Mesenteric fat pad (tissue), 1 donor: ENCODE results near the gene PPAN. TPM values are rescaled to one million over a fixed set of nuclear protein-coding genes. Genes with fewer than 3 reads are reported as not detected.

Source experiments
- DNase-seq: peaks from one replicate; pipeline ENCODE4 v3.0.0-alpha.2; 2020; ENCODE audit warnings: low spot score
- long read RNA-seq: library from polyadenylated mRNA; unstranded; transcript quantifications from one replicate; pipeline ENCODE4 v2.0.0, GENCODE V29; 2020
- total RNA-seq: library from RNA; stranded (reverse); fragmentation: NEBNext Ultra II Directional; extraction: Animal tissue kit (Norgen Biotek cat#: 25700); gene quantifications from one replicate; pipeline ENCODE4 v1.2.1, GENCODE V29; 2021
- donor health status: DM: yes; HTN: yes; CAD: no.

Gene PPAN, protein sequence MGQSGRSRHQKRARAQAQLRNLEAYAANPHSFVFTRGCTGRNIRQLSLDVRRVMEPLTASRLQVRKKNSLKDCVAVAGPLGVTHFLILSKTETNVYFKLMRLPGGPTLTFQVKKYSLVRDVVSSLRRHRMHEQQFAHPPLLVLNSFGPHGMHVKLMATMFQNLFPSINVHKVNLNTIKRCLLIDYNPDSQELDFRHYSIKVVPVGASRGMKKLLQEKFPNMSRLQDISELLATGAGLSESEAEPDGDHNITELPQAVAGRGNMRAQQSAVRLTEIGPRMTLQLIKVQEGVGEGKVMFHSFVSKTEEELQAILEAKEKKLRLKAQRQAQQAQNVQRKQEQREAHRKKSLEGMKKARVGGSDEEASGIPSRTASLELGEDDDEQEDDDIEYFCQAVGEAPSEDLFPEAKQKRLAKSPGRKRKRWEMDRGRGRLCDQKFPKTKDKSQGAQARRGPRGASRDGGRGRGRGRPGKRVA
- total RNA-seq = 52.1 TPM
- long read RNA-seq, transcript PPAN-202 (11 exons, 1,575 nt) = minor isoform, 6 of 120 reads
- long read RNA-seq, transcript PPAN-201 (12 exons, 1,657 nt) = major isoform, 109 of 120 reads
- long read RNA-seq, partial matches to known transcripts = 2 of 120 reads
- long read RNA-seq, other reads (novel, unspliced or antisense) = 3 of 120 reads

DNA sequence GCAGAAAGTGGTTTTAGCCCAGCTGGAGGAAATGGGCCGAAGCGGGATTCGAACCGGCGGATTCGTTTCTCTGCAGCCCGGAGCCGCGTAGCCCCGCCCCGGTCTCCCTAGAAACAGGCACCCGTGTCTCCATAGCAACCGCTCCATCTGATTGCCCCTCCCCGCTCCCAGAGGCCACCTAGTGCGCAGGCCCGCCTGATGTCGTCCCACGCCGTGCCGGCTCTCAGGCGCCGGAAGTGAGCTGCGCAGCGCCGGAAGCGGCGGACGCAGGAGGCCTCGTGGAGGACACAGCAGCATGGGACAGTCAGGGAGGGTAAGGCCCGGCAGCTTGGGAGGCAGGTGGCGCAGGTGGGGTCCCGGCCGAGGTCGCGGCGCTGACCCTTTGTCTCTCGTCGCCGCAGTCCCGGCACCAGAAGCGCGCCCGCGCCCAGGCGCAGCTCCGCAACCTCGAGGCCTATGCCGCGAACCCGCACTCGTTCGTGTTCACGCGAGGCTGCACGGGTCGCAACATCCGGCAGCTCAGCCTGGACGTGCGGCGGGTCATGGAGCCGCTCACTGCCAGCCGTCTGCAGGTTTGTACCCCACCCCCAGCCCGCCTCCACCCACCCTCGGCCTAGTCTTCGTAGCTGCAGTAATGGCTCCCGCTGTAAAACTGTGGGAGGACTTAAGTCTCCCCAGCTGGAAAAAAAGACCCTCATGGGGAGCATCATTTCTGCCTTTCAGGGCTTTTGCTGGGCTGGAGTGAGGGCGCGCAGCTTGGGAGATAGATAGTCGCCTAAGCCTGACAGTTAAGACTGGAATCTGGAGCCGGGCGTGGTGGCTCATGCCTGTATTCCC, at the start of gene PPAN:
Gene PPAN, plus strand, starts transcription at position 263 of the 837 bp plus-strand sequence. Its CDS starts 33 bp downstream, at position 296.
- DNase-seq = peak; percentile 99

DNA sequence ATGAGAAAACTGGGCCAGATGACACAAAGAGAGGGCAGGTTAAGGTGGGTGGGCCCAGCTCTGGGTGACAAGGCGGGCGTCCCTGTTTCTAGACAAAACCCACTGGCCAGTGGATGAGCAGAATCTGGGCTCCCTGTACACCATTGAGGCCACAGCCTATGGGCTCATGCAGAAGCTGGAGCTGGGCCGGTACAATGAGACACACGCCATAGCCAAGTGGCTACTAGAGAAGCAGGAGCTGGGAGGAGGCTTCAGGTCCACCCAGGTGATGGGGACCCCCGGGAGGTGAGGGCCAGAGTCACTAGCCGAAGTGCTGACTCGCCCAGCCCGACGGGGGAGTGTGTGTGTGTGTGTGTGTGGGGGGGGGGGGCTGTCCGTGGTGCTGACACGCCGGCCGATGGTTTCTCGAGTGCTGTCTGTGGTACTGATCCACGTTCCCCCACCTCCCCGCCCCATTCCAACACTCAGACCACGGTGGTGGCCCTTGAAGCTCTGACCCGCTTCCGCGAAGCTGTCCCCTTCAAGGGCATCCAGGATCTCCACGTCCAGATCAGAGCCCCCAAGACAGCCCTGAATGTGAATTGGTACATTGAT, 44.3 kb upstream of the PPAN start:
- no peak for DNase-seq

- DNase-seq = no peak
Observed at GRCh38 chr19:10068205-10068604, 38.0 kb upstream of the PPAN start.

DNA sequence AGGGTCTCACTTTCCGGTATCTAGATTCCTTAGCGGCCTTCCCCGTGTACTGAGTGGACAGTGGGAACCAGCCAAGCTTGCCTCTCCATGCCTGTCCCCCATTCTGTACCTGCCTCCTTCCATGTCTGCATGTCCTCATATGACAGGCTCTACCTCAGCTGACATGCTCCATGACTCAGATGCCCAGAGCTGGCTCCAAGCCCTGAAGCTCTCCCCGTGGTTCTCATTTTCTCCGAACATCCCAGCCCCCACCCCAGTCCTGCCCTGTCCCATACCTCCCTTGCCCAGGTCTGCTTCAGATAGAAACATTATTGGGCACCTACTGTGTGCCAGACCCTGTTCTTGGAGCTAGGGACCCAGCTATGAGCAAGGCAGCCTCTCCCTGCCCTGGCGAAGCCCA, 37.1 kb upstream of the PPAN start:
- no peak for DNase-seq

- no peak for DNase-seq
Observed at GRCh38 chr19:10070730-10071446, 35.3 kb upstream of the PPAN start.

- no peak for DNase-seq
Observed at GRCh38 chr19:10074153-10074552, 32.0 kb upstream of the PPAN start.

- no peak for DNase-seq
Observed at GRCh38 chr19:10076535-10076934, 29.6 kb upstream of the PPAN start.

DNA sequence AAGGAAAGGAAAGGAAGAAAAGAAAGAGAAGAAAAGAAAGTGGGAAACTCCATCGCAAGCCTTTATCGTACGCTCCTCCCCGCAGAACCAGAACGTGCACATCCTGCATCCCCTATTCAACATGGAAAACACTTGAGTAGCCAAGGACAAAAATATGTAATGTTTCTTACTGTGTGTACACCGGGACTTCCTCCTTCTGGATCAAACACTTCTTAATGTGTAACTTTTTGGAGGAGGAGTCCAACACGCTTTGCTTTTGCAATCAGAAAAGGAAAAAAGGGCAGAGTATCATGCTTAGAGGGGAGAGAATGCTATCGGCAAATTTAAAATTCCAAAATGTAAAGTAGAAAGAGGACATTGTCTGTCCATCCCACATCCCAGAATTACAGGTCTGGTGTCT, 27.8 kb upstream of the PPAN start:
- DNase-seq = no peak

DNA sequence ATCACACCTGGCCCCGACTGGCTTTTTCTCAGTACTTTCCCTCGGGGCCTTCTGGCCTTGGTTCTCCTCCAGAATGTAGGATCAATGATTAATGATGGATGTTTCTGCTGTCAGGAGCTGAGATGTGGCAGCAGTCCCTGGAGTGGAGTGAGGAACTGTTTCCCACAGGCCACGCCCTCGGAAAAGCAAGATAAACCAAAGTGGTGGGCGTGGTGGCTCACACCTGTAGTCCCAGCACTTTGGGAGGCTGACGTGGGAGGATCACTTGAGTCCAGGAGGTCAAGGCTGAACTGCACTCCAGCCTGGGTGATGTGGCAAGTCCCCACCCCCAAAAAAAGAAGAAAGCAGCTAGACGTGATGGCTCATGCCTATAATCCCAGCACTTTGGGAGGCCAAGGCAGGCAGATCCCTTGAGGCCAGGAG, 27.1 kb upstream of the PPAN start:
- DNase-seq = no peak

- DNase-seq = no peak
Observed at GRCh38 chr19:10083911-10084310, 22.3 kb upstream of the PPAN start.

GRCh38 chr19:10084803-10085202, 21.4 kb upstream of the PPAN start:
- no peak for DNase-seq

DNA sequence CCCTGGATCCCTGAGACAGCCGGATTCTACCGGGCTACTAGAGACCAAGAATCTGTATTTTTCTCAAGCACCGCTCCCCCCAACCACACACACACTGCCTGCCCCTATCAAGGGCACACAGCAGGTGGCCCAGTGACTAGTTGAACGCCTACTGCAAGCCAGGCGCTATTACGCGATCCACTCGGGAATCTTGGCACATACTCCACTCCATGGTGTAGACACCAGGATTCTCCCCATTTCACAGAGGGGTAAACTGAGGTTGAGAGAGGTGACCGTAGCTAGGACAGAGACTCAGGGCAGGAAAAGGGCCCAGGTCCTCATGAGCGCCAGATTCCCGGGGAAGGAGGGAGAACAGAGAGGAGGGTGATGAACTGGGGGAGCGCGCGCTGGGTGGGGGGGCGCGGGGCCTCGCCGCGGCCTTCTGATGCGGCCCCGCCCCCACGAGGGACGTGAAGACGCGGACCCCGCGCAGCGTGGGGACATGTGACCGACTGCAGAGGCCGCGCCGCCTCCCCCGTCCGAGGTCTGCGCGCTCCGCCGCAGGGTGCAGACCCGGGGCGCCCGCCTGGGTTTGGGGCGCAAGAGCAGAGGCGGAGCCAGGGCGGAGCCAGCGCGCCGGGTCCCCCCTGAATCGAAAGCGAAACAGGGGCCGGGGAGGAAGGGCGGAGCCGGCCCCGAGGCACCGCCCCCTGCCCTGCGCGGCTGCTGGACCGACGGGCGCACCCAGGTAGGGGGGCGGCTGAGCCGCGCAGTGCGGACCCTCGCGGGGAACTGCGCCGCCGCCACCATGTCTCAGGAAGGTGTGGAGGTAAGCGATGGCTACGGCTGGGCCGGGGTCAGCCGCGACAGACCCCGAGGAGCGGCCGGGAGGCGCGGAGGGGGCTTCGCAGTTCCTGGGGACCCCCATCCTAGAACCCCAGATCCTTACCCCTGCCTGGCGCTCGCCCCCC, 20.2 kb upstream of the PPAN start, which contains the start of gene SHFL:
Gene SHFL, plus strand, starts transcription at position 677 of the 950 bp plus-strand sequence. Its CDS starts 111 bp downstream, at position 788.
- DNase-seq = peak; percentile 94

- no peak for DNase-seq
Observed at GRCh38 chr19:10086591-10087192, 19.5 kb upstream of the PPAN start.

GRCh38 chr19:10087296-10088061, 18.7 kb upstream of the PPAN start:
- DNase-seq = no peak

DNA sequence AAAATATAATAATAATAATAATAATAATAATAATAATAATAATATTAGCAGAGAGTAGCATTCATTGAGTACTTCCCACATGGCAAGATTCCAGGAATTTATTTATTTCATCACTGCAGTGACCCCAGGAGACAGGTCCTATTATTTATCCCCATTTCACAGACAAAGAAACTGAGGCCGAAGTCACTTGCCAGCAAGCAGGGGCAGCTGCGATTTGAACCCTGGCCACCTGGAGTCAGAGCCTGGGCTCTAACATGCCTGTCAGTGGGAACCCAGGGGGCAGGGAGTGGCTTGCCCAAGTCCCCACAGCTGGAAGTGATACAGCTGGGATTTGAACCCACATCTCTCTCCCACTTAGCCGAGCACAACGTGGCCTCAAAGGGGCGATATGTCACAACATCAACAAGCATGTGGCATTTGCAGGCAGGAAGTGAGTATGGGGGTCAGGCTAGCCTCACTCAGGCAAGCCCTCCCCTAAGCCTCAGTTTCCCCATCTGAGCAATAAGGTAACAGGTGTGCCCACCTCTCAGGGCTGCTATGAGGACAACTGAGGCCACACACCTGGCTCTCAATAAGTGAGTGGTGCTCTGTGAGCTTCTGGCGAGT, 17.1 kb upstream of the PPAN start:
- DNase-seq = no peak

DNA sequence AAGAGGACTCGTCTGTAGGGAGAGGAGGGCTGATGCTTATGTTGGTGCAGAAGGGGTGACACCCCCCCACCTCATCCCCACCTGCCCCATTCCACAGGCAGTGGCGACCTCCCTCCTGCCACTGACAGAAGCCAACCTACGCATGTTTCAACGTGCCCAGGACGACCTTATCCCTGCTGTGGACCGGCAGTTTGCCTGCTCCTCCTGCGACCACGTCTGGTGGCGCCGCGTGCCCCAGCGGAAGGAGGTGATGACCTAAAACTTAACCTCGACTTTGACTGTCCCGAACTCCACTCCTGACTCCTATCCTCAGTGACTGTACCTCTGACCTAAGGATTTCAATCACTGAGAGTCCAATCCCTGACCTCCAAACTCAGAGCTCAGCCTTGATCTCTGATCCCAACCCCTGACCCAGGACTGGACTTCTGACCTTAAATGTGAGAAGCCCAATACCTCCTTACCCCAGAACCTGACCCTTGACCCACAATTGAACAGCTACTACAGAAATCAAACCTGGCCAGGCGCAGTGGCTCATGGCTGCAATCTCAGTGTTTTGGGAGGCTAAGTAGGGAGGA, 16.3 kb upstream of the PPAN start:
- no peak for DNase-seq

- no peak for DNase-seq
Observed at GRCh38 chr19:10091370-10091687, 14.8 kb upstream of the PPAN start.
